GM18498 (cell line): Measurements from ENCODE around the gene PCDH12.
A peak's percentile ranks its signal among the peaks of the same experiment; 100 is the strongest.

Experiments used
- ATAC-seq: cut with Tn5 transposase; IDR thresholded peaks from one replicate; pipeline ENCODE4 v1.9.1; 2021; ENCODE audit warnings: mild to moderate bottlenecking, moderate library complexity; ENCODE audit not compliant: unreplicated experiment

Gene PCDH12

DNA sequence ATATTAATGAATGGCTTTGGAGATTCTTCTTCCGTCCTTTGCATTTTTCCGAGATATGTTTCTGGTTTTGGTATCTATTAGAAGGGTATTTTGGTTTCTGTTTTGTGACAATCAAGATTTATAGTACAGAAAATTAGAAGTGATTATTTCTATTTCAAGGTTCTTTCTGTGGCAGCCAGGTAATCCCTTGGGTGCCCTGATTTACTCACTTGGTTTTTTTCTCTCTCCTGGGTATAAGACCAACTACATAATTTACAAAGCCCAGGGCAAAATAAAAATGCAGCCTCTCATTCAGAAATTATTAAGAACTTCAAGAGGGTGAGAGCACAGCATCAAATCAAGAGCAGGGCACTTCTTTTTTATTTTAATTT is 8.9 kb upstream of the PCDH12 start:
- ATAC-seq = no peak

DNA sequence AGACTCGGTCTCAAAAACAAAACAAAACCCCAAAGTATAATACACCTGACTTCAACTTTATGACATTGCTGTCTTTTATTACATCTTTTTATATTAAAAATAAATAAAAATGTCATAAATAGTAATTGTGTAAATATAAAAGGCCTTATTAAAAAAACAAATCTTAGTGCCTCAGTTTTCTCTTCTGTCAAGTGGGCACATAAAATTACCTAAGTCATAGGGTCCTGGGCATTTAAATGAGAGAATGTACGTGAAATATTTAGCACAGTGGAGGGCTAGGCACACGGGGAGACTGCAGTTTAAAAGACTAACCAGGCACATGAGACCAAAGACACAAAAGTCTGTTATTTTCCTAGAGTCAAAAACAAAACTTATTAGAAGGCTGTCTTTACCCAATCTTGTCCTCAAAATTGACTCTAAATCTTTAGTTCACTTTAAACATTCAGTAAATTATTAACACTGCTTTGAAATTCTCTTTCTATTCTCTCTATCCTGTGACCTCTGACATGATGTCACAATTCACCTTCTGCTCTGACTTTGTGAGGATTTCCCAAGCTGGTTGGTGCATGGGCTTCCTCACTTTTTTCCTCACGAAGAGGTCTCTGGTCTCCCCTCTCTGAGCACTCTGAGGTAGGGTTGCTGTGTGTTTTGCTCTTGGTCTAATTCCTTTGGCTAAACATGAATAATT is 8.4 kb upstream of the PCDH12 start:
- no peak for ATAC-seq

DNA sequence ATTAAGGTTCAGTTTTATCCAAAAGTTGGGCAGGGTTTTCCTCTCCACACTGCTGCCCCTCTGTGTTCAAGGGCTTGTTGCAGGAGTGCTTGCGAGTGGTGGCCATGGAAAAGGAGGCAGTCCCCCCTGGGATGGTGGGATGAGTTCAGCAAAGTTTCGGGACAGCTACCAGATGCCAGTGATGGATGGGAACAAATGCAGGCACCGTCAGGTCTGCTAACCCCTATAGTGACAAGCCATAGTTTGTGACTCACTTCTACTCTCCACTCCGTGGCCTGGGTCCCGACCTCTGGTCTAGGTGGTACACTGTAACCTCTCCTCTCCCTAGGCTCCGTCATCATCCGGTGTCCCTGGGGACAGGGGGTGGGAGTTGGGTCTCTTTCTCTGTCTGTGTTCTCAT is 7.1 kb upstream of the PCDH12 start:
- ATAC-seq = no peak

DNA sequence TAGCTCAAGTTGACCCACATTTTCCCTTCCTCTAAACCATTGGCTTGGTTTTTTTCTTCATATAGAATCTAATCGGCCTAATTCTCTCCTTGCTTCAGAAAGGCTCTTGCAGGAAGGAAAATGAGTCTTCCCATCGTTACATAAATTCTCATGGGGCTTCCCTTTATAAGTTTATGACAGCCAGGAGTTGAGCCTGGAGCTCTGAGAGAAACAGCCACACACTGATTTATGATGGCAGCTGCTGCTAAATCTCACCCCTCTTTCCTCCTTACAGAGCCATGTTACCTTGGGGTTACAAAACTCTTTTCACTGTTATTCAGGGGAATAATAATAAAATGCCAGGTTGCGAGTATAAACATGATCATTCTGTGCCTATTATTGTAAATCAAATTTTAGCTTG is 5.7 kb upstream of the PCDH12 start:
- no peak for ATAC-seq

DNA sequence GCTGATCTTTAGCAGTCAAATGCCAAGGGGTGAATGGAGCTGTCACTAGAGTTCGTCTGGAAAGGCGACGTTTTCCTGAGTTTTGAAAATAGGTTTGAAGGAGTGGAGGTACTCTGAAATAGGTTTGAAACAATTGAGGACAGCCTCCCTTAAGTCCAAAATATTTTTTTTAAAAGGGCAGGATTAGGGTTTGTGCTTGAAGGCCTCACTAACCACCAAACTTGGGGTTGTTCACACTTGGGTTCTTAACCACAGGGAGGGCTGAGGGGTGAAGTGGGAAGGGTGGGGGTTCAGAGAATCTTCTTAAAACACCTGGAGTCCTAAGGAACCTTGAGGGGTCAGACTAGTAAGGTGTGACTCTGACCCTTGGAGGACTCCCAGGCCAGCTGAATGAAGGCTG is 3.5 kb upstream of the PCDH12 start:
- no peak for ATAC-seq

DNA sequence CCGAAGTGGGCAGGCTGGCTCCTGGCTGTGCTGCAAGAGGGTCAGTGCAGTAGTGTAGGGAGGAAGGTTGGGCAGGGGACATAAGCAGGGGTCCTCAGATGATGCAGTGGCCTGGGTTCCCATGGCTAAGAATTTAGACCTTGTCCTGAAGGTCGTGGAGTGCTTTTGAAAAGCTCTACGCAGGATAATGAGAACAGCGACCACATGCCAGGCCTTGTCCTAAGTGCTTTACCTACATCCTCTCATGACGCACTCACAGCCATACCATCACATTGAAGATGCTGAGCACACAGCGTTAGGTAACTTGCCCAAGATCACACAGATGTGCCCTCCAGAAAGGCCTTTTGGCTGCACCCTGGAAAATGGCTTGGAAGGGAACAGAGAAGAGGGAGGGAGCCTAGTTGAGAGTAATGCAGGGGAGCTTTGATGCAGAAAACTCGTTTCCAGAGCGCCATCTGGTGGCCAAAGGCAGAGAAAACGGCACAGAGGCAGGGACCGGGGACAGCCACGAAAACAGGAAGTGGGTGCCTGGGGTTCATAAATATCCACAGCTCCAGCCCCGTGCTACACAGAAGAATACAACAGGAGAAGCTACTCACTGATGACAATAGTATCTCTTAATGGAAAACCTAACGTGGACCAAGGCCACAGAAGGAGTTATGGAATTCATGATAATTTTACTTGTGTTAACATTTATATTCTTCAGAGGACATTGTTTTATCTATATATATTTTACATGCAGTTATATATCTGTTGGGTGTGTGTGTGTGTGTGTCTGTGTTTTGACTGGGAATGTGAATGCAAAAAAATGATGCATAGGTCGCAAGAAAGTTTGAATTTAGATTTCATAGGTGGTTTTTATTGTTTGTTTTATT is 2.7 kb upstream of the PCDH12 start:
- peak; percentile 94 for ATAC-seq

DNA sequence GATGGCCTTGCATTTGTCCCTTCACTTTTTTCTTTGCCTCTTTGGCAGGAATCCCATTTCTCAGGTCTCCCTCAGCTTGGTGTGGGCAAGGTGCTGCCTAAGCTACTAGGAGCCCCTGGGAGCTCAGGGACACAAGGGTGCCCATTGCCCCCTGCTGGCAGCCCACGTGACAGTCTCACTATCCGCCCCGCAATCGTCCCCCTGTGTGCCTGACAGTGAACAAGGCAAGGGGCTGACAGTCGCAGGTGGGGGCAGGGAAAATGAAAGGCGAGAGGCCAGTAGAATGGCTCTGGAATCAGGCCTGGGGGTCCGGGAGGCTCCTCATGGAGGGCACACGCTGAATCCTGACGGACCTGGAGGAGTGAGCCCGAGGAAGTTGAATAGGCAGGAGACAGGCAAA is 2.0 kb upstream of the PCDH12 start:
- no peak for ATAC-seq

DNA sequence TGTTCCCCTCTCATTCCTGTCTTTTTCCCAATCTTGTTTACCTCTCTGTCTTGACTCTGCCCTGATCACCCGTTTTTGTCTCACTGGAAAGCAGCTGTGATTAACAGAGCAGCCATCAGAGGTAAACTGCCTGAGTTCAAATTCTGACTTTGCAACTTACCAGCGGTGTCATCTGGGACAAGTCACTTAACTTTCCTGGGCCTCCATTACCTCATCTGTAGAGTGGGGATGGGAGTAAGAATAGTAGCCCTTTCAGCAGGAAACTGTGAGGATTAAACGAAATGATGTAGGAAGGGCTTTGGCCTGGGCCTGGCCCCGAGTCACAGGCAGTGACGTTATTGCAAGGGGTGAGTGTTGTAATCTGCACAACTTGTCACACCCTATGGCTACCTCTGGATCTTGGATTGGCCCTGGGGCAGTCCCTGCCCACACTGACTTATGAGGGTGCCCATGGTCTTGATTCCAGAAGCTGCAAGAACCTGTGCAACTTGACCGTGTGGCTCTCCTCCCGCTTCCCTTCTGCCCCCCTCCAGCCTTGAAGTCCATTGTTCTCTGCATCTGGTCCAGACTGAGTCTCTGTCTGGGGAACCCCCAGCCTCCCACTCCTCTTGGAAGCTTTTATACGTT is 657 bp upstream of the PCDH12 start:
- no peak for ATAC-seq

DNA sequence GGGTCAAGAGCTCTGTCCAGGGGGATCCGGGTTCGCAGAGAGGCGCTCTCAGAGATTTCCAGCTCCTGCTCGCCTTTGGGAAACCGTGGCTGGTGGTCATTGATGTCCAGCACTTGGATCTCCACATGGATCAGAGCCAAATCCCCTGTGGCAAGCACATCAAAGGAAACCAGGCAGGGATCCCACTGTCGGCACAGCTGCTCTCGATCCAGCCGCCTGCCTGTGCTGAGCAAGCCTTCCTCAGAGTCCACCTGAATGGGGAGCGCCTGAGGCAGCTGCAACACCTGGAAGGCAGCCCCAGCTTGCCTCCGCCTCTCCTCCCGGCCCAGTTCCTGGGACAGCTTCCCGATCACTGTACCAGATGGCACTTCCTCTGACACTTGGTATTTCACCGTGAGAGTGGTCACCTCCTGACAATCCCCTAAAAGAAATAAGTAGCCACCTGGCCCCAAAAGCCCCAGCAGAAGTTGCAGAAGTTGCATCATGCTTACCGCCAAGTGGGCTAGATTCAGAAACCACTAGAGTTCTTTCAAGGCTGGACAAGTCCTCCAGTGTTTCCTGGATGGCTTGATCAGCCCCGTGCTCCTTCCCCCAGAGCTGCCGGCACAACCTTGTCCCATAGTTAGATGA is 520 bp downstream of the PCDH12 start:
- no peak for ATAC-seq

DNA sequence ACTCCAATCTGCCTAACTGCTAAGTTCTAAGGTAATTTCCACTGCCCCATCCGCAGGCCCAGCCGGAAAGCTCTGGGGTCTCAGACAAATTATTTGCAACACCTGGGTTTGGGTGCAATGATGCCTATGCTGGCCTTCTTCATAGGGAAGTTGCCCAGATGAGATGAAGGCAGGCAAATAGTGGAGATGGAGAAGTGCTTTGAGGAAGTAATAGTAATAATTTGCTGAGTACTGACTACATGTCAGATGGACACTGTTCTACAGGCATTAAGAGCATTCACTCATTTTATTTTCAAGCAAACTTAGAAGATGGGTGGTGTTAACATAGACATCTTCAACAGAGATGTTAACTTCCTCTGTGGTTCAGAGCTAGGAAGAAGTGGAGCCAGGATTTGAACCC is 3.8 kb downstream of the PCDH12 start:
- no peak for ATAC-seq

DNA sequence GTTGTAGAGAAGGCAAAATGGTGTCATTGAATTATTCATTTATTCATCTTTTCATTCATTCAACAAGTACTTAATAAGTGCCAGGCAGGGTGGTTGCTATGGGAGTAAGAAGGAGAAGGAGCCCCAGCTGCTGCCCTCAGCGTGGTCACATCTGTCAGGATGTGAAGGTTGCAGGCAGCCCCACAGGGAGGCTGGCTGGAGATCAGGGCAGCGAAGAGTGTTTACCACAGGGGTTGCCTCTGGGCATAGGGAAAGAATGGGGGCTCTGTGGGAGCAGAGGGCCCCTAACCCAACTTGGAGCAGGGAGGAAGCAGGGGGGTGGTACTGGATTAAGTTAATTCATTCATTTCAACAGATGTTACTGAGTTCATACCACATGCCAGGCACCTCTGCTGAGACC is 6.0 kb downstream of the PCDH12 start:
- no peak for ATAC-seq

DNA sequence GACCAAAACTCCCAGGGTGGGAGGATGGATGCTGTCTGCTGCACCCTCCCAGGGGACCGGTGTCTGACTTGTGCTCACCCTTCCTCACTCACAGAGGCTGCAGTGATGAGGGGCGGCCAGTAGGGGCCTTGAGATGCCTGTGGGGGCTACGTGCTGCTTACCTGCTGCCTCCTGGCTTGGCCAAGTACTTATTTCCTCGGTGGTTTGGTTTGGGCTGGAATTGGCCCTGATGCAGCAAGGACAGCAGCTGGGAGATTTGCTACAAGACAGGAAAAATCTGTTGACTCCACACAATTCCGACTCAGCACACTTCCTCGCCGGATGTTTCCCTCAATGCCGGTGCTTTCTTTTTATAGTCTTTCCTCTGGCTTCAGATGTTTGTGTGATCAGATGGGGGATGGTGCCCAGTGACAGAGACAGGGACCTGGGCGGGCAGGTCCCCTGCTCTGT is 6.6 kb downstream of the PCDH12 start:
- ATAC-seq = no peak

DNA sequence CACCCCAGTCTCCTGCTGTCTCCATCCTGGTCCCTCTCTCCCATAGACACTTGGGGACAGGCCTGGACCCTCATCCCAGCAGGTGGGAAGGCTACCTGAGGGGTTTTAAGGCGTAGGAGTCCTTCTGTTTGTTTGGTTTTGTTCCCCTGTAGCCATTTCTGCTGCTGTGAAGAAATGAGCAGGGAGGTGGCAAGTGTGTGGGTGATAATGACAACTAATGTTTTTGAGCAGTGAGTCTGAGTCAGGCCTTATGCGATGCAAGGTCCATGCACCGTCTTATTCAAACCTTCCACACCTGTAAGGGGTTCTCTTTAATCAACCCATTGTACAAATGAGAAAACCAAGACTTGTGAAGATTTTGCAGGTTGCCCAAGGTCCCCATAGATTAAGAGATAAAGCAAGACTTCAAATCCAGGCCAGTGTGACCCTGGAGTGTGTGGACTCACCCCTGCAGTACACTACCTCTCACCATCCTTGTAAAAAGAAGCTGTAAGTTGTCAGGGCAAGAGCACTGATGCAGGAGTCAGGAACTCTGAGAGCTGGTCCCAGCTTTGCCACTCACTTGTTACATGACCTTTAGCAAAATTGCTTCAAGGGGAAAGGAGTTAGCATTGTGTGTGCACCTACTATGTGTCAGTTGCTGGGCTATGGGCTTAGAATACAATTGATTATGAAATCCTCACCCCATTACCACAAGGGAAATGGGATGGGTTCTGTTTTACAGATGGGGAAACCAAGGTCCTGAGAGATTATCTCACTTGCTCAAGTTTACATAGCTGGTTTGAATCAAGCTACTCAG is 7.6 kb downstream of the PCDH12 start:
- ATAC-seq = no peak

DNA sequence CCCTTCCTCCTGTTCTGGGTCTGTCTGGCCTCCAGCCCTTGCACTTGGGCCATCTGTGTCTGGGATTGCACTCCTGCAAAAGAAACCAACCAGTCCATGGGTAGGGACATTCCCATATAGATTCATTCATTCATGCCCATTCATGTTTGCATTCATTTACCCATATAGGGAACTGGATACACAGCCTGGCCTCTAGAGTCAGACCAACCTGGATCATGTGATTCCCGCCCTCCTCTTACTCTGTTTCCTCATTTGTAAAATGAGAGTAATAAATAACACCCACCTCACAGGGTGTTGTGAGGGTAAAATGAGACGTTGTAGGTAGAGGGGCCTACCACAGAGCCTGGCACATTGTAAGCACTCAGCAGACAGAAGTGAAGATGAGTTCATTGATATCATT is 8.5 kb downstream of the PCDH12 start:
- ATAC-seq = no peak

DNA sequence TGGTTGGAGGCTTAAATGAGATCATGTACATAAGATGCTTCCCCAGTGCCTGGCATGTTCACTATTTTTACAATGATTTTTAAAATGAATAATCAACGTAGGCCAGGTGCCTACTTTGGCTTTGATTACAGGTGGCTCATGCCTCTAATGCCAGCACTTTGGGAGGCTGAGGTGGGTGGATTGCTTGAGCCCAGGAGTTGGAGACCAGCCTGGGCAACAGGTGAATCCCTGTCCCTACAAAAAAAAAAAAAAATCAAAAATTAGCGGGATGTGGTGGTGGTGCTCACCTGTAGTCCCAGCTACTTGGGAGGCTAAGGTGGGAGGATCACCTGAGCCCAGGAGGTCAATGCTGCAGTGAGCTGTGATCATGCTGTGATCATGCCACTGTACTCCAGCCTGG is 9.2 kb downstream of the PCDH12 start:
- no peak for ATAC-seq

DNA sequence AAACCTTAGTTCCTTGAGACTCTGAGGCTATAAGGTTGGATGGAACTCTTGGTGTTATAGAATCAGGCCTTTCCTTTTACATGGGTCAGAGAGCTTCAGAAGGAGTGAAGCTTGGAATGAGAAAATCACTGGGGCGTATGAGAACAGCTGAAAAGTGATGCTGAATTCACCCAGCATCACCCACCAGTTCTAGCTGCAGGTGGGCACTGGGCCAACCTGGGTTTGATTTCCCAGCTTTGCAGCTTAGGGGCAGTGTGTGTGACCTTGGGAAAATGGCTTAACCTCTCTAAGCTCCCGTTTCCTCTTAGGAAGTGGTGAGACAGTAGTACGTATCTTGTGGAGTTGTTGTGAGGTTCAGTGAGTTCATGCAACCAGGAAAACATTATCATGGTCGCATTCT is 10.7 kb downstream of the PCDH12 start:
- no peak for ATAC-seq

DNA sequence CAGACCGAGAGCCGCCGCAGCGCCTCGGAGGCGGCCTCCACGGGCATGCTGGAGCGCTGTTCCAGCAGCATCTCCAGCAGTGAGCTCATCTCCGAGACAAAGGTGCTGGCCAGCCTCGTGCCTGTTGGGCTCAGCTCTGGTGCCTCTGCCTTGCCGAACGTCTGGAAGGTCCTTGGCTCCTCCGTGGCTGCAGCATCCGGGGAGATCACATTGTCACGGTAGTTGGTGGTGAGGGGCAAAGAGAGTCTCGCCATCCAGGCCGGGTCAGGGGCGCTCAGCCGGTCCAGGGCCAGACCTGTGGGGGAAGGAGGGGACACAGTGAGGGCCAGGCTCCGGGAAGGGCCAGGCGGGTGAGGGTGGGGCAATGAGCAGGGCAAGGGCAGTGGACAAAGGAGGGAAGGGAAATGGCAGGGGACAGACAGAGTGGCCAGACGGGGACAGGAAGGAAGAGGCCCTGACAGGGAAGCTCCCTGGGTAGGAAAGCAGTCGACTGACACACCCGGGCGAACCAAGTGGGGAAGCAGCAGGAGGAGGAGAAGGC is 12.4 kb downstream of the PCDH12 start:
- ATAC-seq = no peak

DNA sequence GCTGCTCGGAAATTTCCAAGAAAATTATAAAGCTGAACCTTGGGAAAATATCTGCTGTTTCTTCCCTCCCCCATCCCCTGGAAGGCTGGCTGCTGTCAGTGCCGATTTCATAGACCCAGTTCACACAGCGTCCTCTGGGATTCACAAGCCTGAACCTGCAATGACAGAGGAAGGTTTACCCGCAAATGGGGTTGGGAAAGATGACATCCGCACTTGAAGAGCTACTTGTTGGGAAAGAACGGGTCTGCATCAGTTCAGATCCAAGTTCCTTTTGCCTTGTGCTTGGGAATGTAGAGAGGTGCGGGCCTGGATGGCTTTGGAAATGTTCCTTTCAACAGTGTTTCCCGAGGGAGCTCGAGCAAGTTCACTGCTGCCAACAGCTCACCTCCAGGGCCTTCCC is 13.9 kb downstream of the PCDH12 start:
- no peak for ATAC-seq

DNA sequence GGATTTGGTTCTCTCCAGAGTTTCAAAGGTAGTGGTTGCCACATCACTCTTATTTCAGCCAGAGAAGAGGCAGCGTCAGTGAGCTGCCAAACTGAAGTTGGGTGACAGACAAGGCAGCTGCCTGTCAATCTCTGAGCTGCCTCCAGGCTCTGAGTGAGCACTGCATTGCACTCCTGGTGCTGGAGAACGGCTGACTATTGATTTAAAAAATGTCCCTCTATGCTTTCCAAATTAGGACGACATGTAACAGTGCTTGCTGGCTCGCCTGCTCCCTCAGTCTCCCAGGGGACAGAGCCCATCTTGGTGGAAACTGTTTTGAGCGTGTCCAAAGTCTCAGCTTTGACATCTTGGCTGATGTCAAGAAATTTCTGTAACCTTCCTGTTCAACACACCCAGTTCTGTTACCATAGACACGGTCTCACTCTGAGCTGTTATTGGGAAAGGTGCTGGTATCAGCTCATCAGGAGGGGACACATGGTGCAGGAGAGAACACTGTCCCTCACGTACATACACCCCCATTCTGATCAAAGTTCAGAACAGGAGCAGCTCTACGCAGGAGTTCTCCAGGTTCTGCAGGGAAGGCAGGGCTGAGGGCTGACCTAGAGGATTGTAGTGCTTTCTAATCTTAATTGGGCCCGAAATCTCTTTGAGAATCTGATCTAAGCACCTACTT is 15.7 kb downstream of the PCDH12 start:
- ATAC-seq = no peak

DNA sequence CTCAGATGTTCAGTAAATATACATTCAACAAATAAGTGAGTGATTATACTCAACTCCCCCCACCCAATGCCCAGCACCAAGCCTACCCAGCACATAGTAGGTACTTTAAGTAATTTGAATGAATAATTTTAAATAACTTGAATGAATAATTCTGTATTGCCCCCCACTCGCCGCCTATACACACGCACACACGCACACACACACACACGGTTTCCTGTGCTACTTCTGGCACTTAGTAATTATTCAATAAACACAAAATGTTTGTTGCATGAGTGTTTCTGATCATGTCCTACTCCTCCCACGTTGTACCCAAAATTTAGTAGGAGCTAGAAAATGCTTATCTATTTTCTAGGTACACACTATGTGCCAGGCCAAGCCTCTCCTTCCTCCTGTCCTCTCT is 16.2 kb downstream of the PCDH12 start:
- no peak for ATAC-seq
